Stimulated activated CD8-positive, alpha-beta memory T cell treated with anti-CD3 and anti-CD28 coated beads, Interleukin-12 subunit alpha, Interleukin-12 subunit beta, amount 100 ng/mL, for 24 hours (primary cell): Measurements from ENCODE around the gene RAD18.

ENCODE experiments used
- DNase-seq: peaks from one replicate; pipeline ENCODE4 v3.0.0-alpha.2; 2020; ENCODE audit errors: extremely low read depth

The RAD18 gene

GRCh38 chr3:8899876-8900460 lies 63.3 kb downstream of the RAD18 start:
- DNase-seq: no peak

- DNase-seq: no peak
Observed at GRCh38 chr3:8895829-8896228, 67.4 kb downstream of the RAD18 start.

GRCh38 chr3:8893001-8893400 lies 70.3 kb downstream of the RAD18 start:
- no peak for DNase-seq

- no peak for DNase-seq
Observed at GRCh38 chr3:8891774-8892173, 71.5 kb downstream of the RAD18 start.

- no peak for DNase-seq
Observed at GRCh38 chr3:8891303-8891702, 72.0 kb downstream of the RAD18 start.

GRCh38 chr3:8888301-8888915 lies 74.9 kb downstream of the RAD18 start:
- DNase-seq: no peak

- DNase-seq: no peak
Observed at GRCh38 chr3:8887435-8888300, 75.6 kb downstream of the RAD18 start.

GRCh38 chr3:8886546-8886945 lies 76.7 kb downstream of the RAD18 start:
- no peak for DNase-seq

GRCh38 chr3:8885536-8886316 lies 77.5 kb downstream of the RAD18 start:
- DNase-seq: no peak

GRCh38 chr3:8884630-8885290 lies 78.5 kb downstream of the RAD18 start:
- no peak for DNase-seq

- no peak for DNase-seq
Observed at GRCh38 chr3:8882642-8883041, 80.6 kb downstream of the RAD18 start.

- no peak for DNase-seq
Observed at GRCh38 chr3:8882171-8882593, 81.1 kb downstream of the RAD18 start.

- no peak for DNase-seq
Observed at GRCh38 chr3:8879347-8879944, 83.8 kb downstream of the RAD18 start.

GRCh38 chr3:8875836-8876235 lies 87.4 kb downstream of the RAD18 start:
- no peak for DNase-seq

- DNase-seq: no peak
Observed at GRCh38 chr3:8873740-8874139, 89.5 kb downstream of the RAD18 start.

- no peak for DNase-seq
Observed at GRCh38 chr3:8872261-8872660, 91.0 kb downstream of the RAD18 start.

- no peak for DNase-seq
Observed at GRCh38 chr3:8871306-8871705, 92.0 kb downstream of the RAD18 start.

GRCh38 chr3:8870134-8870533 lies 93.1 kb downstream of the RAD18 start:
- DNase-seq: no peak

- DNase-seq: no peak
Observed at GRCh38 chr3:8869613-8870012, 93.7 kb downstream of the RAD18 start.

- DNase-seq: no peak
Observed at GRCh38 chr3:8868996-8869395, 94.3 kb downstream of the RAD18 start.

GRCh38 chr3:8867646-8868045 lies 95.6 kb downstream of the RAD18 start:
- no peak for DNase-seq
